ENCODE results near the gene S1PR3.

DNA sequence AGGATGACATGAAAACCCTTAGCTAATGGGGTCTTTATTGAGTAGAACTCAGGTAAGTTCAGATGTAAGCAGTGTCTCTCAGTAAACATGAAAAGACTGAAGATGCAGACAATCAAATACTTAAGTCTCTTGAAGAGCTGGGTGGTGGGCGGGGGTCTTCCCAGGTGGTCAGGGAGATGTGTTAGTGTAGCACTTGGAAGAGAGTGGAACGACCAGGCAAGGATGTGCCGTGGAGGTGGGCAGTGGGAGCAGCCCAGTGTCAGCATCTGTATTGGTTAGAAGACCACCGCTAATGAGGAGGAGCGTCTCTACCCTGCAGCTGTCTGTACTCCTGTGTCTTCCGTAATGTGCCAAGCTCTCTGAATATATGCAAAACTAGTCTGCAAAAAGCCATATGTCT, 4.4 kb downstream of the S1PR3 start:
- no peak for TF ChIP-seq EZH2 (IDR thresholded peaks at IDR 0.05; ENCODE audit: borderline replicate concordance, low read depth, low read length, poor library complexity, severe bottlenecking)
- TF ChIP-seq, protein P1, sequence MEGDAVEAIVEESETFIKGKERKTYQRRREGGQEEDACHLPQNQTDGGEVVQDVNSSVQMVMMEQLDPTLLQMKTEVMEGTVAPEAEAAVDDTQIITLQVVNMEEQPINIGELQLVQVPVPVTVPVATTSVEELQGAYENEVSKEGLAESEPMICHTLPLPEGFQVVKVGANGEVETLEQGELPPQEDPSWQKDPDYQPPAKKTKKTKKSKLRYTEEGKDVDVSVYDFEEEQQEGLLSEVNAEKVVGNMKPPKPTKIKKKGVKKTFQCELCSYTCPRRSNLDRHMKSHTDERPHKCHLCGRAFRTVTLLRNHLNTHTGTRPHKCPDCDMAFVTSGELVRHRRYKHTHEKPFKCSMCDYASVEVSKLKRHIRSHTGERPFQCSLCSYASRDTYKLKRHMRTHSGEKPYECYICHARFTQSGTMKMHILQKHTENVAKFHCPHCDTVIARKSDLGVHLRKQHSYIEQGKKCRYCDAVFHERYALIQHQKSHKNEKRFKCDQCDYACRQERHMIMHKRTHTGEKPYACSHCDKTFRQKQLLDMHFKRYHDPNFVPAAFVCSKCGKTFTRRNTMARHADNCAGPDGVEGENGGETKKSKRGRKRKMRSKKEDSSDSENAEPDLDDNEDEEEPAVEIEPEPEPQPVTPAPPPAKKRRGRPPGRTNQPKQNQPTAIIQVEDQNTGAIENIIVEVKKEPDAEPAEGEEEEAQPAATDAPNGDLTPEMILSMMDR (conservative IDR thresholded peaks at IDR 0.05; ENCODE audit: low read depth, low read length): no peak
